ENCODE measurements around the gene KRT7. TPM values are rescaled to one million over a fixed set of nuclear protein-coding genes. Genes with fewer than 3 reads are reported as not detected.
A peak's percentile ranks its signal among the peaks of the same experiment; 100 is the strongest.
"Not testable (repeated sequence)": the region's sequence is repeated elsewhere in the genome, so short reads cannot be mapped to it uniquely, and the experiment has no call there.

The KRT7 gene
- total and polyA plus RNA-seq, 3 experiments from 2014 or later, result 3.2 to 5.6 TPM; not detected in 1

GRCh38 chr12:52256584-52256935 lies 23.5 kb downstream of the KRT7 start:
- no peaks in the 10 kb centered on the region for H3K9me3 Mint-ChIP-seq
- H3K36me3 ChIP-seq (ENCODE audit: insufficient read depth, low read length), result no peaks in the 10 kb centered on the region
- no peak overlapping the region for H3K27ac ChIP-seq (ENCODE audit: low read depth, low read length)
- H3K27me3 Mint-ChIP-seq, result peaks cover 39 to 61% of the 10 kb centered on the region in 2 donors
- ChIA-PET CTCF (interaction anchor here (1.0 kb wide), 1 partner anchor 23 kb away, joined by 4 read pairs; no protein-coding TSS in a partner anchor), POLR2A (no interaction called here)
- no peak for DNase-seq
- H3K27me3 ChIP-seq (ENCODE audit: insufficient read depth, low read length, poor library complexity, severe bottlenecking), result no peaks in the 10 kb centered on the region
- H3K27ac Mint-ChIP-seq, result peak overlapping the region in 1 of 8 donors; percentile 32
- no peaks in the 10 kb centered on the region for H3K36me3 Mint-ChIP-seq
- no peaks in the 10 kb centered on the region for H3K4me1 ChIP-seq (ENCODE audit: insufficient read depth, low read length)
- H3K9me3 ChIP-seq (ENCODE audit: low read length), result no peaks in the 10 kb centered on the region
- H3K4me1 Mint-ChIP-seq, result peaks cover 5 to 19% (median 14%) of the 10 kb centered on the region in 3 donors
- H3K4me3 ChIP-seq (ENCODE audit: low read length), result no peak overlapping the region
- no peak overlapping the region for H3K4me3 Mint-ChIP-seq

- ChIA-PET CTCF (interaction anchor here (1.0 kb wide), 1 partner anchor 22 kb away, joined by 4 read pairs; no protein-coding TSS in a partner anchor), POLR2A (no interaction called here)
- no peak for DNase-seq
- no peak overlapping the region for H3K27ac ChIP-seq (ENCODE audit: low read depth, low read length)
- no peaks in the 10 kb centered on the region for H3K4me1 ChIP-seq (ENCODE audit: insufficient read depth, low read length)
- H3K36me3 ChIP-seq (ENCODE audit: insufficient read depth, low read length), result no peaks in the 10 kb centered on the region
- no peak overlapping the region for H3K4me3 ChIP-seq (ENCODE audit: low read length)
- Mint-ChIP-seq H3K4me1 (peaks cover 2 to 14% (median 9%) of the 10 kb centered on the region in 3 donors), H3K27me3 (peaks cover 39 to 64% of the 10 kb centered on the region in 2 donors), H3K27ac (no peak overlapping the region), H3K9me3 (no peaks in the 10 kb centered on the region), H3K36me3 (no peaks in the 10 kb centered on the region), H3K4me3 (no peak overlapping the region)
- H3K27me3 ChIP-seq (ENCODE audit: insufficient read depth, low read length, poor library complexity, severe bottlenecking), result no peaks in the 10 kb centered on the region
- no peaks in the 10 kb centered on the region for H3K9me3 ChIP-seq (ENCODE audit: low read length)
Measured at GRCh38 chr12:52257074-52257551, 24.1 kb downstream of the KRT7 start.

DNA sequence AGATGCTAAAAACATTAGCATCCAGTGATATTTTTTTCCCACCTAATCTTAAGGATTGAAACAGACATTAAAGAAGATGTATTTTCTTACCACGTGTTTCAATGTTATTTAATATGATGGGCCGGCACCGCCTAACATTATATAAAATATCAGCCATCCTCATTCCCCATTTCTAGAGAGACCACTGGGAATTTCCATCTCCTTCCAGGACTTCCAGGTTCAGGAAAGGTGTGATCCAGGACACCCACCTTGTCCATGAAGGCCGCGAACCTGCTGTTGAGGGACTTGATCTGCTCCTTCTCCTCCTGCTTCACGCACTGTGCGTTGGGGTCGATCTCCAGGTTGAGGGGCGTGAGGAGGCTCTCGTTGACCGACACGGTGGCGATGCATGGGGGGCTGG lies 24.9 kb downstream of the KRT7 start:
- H3K36me3 Mint-ChIP-seq; H3K27ac ChIP-seq (ENCODE audit: low read depth, low read length); H3K27ac Mint-ChIP-seq; H3K4me3 Mint-ChIP-seq; H3K9me3 ChIP-seq (ENCODE audit: low read length); H3K9me3 Mint-ChIP-seq; H3K36me3 ChIP-seq (ENCODE audit: insufficient read depth, low read length); H3K4me1 ChIP-seq (ENCODE audit: insufficient read depth, low read length); H3K4me3 ChIP-seq (ENCODE audit: low read length); POLR2A ChIA-PET; DNase-seq; H3K27me3 ChIP-seq (ENCODE audit: insufficient read depth, low read length, poor library complexity, severe bottlenecking): not testable (repeated sequence)
- Mint-ChIP-seq H3K27me3 (peaks cover 35 to 68% of the 10 kb centered on the region in 2 donors), H3K4me1 (peaks cover 2 to 14% (median 8%) of the 10 kb centered on the region in 3 donors)
- CTCF ChIA-PET, result interaction anchor here (3.2 kb wide), 1 partner anchor 21 kb away, joined by 11 read pairs; no protein-coding TSS in a partner anchor

DNA sequence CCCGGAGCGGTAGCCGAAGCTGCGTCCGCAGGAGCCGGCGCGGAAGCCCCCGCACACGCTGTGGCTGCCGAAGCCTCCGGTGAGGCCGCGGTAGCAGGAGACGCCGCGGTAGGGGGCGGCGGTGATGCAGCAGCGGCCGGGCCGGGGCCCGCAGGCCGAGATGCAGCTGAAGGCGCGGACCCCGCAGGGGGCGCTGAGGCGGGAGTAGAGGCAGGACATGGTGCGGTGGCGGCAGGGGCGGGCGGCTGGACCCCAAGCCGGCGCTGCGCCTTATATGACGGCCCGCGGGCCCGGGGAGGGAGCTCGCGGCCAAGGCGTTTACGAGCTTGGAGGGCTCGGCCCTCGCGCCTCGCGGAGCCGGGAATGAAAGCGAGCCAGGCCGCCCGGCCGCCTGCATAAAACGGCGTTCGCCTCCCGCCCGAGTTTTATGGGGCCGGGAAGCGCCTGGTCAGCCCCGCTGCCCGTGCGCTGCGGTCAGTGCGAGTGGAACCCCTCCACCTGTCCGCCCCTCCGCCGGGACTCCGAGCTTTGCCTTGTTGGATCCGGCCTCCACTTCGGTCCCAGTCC lies 25.4 kb downstream of the KRT7 start:
- Mint-ChIP-seq H3K4me3 (no peak overlapping the region), H3K27ac (no peak overlapping the region), H3K36me3 (no peaks in the 10 kb centered on the region), H3K4me1 (peaks cover 2 to 14% (median 8%) of the 10 kb centered on the region in 3 donors), H3K27me3 (peaks cover 35 to 68% of the 10 kb centered on the region in 2 donors), H3K9me3 (no peaks in the 10 kb centered on the region)
- ChIA-PET POLR2A (no interaction called here), CTCF (interaction anchor here (3.2 kb wide), 1 partner anchor 21 kb away, joined by 11 read pairs; no protein-coding TSS in a partner anchor)
- no peak overlapping the region for H3K4me3 ChIP-seq (ENCODE audit: low read length)
- no peaks in the 10 kb centered on the region for H3K27me3 ChIP-seq (ENCODE audit: insufficient read depth, low read length, poor library complexity, severe bottlenecking)
- no peaks in the 10 kb centered on the region for H3K9me3 ChIP-seq (ENCODE audit: low read length)
- DNase-seq, result no peak
- H3K4me1 ChIP-seq (ENCODE audit: insufficient read depth, low read length), result no peaks in the 10 kb centered on the region
- H3K36me3 ChIP-seq (ENCODE audit: insufficient read depth, low read length), result no peaks in the 10 kb centered on the region
- no peak overlapping the region for H3K27ac ChIP-seq (ENCODE audit: low read depth, low read length)

- Histone ChIP-seq H3K4me3 (ENCODE audit: low read length) (no peak overlapping the region), H3K4me1 (ENCODE audit: insufficient read depth, low read length) (no peaks in the 10 kb centered on the region), H3K27ac (ENCODE audit: low read depth, low read length) (no peak overlapping the region), H3K36me3 (ENCODE audit: insufficient read depth, low read length) (no peaks in the 10 kb centered on the region), H3K27me3 (ENCODE audit: insufficient read depth, low read length, poor library complexity, severe bottlenecking) (no peaks in the 10 kb centered on the region), H3K9me3 (ENCODE audit: low read length) (no peaks in the 10 kb centered on the region)
- H3K9me3 Mint-ChIP-seq, result no peaks in the 10 kb centered on the region
- peaks cover 2 to 14% (median 8%) of the 10 kb centered on the region in 3 donors for H3K4me1 Mint-ChIP-seq
- H3K27me3 Mint-ChIP-seq, result peaks cover 29 to 65% of the 10 kb centered on the region in 2 donors
- H3K27ac Mint-ChIP-seq, result peak overlapping the region in 1 of 8 donors; percentile 57
- CTCF ChIA-PET, result interaction anchor here (1.6 to 3.2 kb wide), 2 partner anchors 12 to 19 kb away, joined by 3 to 11 read pairs; no protein-coding TSS in a partner anchor
- no peaks in the 10 kb centered on the region for H3K36me3 Mint-ChIP-seq
- POLR2A ChIA-PET, result no interaction called here
- no peak overlapping the region for H3K4me3 Mint-ChIP-seq
- DNase-seq, result no peak
Measured at GRCh38 chr12:52259657-52260243, 26.7 kb downstream of the KRT7 start.

- H3K4me1 Mint-ChIP-seq, result peaks cover 2 to 14% (median 8%) of the 10 kb centered on the region in 3 donors
- H3K36me3 Mint-ChIP-seq, result no peaks in the 10 kb centered on the region
- H3K9me3 Mint-ChIP-seq, result no peaks in the 10 kb centered on the region
- no peak for DNase-seq
- Histone ChIP-seq H3K9me3 (ENCODE audit: low read length) (no peaks in the 10 kb centered on the region), H3K27ac (ENCODE audit: low read depth, low read length) (no peak overlapping the region), H3K4me3 (ENCODE audit: low read length) (no peak overlapping the region), H3K36me3 (ENCODE audit: insufficient read depth, low read length) (no peaks in the 10 kb centered on the region), H3K4me1 (ENCODE audit: insufficient read depth, low read length) (no peaks in the 10 kb centered on the region), H3K27me3 (ENCODE audit: insufficient read depth, low read length, poor library complexity, severe bottlenecking) (no peaks in the 10 kb centered on the region)
- CTCF ChIA-PET, result interaction anchor here (1.6 to 3.2 kb wide), 2 partner anchors 11 to 18 kb away, joined by 3 to 11 read pairs; no protein-coding TSS in a partner anchor
- no peak overlapping the region for H3K4me3 Mint-ChIP-seq
- H3K27me3 Mint-ChIP-seq, result peaks cover 23 to 56% of the 10 kb centered on the region in 2 donors
- POLR2A ChIA-PET, result no interaction called here
- no peak overlapping the region for H3K27ac Mint-ChIP-seq
Measured at GRCh38 chr12:52260361-52261207, 27.5 kb downstream of the KRT7 start.

GRCh38 chr12:52261208-52261484 lies 28.1 kb downstream of the KRT7 start:
- Histone ChIP-seq H3K36me3 (ENCODE audit: insufficient read depth, low read length) (no peaks in the 10 kb centered on the region), H3K27me3 (ENCODE audit: insufficient read depth, low read length, poor library complexity, severe bottlenecking) (no peaks in the 10 kb centered on the region), H3K9me3 (ENCODE audit: low read length) (no peaks in the 10 kb centered on the region), H3K4me1 (ENCODE audit: insufficient read depth, low read length) (no peaks in the 10 kb centered on the region), H3K4me3 (ENCODE audit: low read length) (no peak overlapping the region), H3K27ac (ENCODE audit: low read depth, low read length) (no peak overlapping the region)
- H3K36me3 Mint-ChIP-seq, result no peaks in the 10 kb centered on the region
- DNase-seq, result no peak
- peaks cover 19 to 51% of the 10 kb centered on the region in 2 donors for H3K27me3 Mint-ChIP-seq
- peaks cover 2 to 14% (median 8%) of the 10 kb centered on the region in 3 donors for H3K4me1 Mint-ChIP-seq
- CTCF ChIA-PET, result interaction anchor here (3.2 kb wide), 1 partner anchor 18 kb away, joined by 11 read pairs; no protein-coding TSS in a partner anchor
- POLR2A ChIA-PET, result no interaction called here
- no peaks in the 10 kb centered on the region for H3K9me3 Mint-ChIP-seq
- H3K4me3 Mint-ChIP-seq, result no peak overlapping the region
- H3K27ac Mint-ChIP-seq, result no peak overlapping the region

DNA sequence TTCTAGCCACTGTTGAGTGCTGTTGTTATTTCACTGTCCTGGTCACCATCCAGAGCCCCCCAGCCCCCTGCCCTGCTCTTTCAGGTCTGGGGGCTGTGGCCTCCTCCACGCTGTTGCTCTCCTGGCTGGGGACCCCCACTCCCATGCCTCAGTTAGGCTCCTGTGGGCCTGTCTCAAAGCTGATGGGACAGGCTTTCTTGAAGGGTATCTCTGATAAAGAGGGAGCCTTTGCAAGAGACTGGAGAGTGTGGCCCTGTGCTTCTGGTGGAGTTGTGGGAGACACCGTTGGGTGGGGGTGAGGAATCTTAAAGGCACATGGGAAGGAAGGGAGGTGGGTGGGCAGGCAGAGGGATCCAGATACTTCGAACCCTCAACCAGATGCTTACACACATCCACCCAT lies 29.2 kb downstream of the KRT7 start:
- H3K27ac Mint-ChIP-seq, result no peak overlapping the region
- peaks cover 2 to 14% (median 8%) of the 10 kb centered on the region in 3 donors for H3K4me1 Mint-ChIP-seq
- H3K4me3 ChIP-seq (ENCODE audit: low read length), result no peak overlapping the region
- no peaks in the 10 kb centered on the region for H3K9me3 ChIP-seq (ENCODE audit: low read length)
- no peaks in the 10 kb centered on the region for H3K36me3 ChIP-seq (ENCODE audit: insufficient read depth, low read length)
- ChIA-PET POLR2A (no interaction called here), CTCF (interaction anchor here (1.8 kb wide), 1 partner anchor 17 kb away, joined by 7 read pairs; no protein-coding TSS in a partner anchor)
- H3K9me3 Mint-ChIP-seq, result no peaks in the 10 kb centered on the region
- H3K27ac ChIP-seq (ENCODE audit: low read depth, low read length), result no peak overlapping the region
- H3K27me3 ChIP-seq (ENCODE audit: insufficient read depth, low read length, poor library complexity, severe bottlenecking), result no peaks in the 10 kb centered on the region
- DNase-seq, result no peak
- peaks cover 13 to 49% of the 10 kb centered on the region in 2 donors for H3K27me3 Mint-ChIP-seq
- no peak overlapping the region for H3K4me3 Mint-ChIP-seq
- H3K4me1 ChIP-seq (ENCODE audit: insufficient read depth, low read length), result no peaks in the 10 kb centered on the region
- no peaks in the 10 kb centered on the region for H3K36me3 Mint-ChIP-seq
